HL-60/S4 treated with phorbol 12-myristate 13-acetate at 8.2 ng/mL for 4 days and 3 days (cell line): Measurements from ENCODE around the gene HIC1.

Source experiments
- in situ Hi-C: fragments of 300-500 bp; cut with MboI; formaldehyde crosslinking; loops from 2 replicates; pipeline ENCODE4 v1.15.0; 2022; ENCODE audit warnings: low sequenced_read_pairs

HIC1 gene

GRCh38 chr17:2071455-2072281 is 16.8 kb downstream of the HIC1 start:
- in situ Hi-C loops, result loop anchor here (25.0 kb wide), 1 partner anchor 166 kb away; no protein-coding TSS in a partner anchor

- in situ Hi-C loops, result loop anchor here (25.0 kb wide), 1 partner anchor 162 kb away; no protein-coding TSS in a partner anchor
Observed at GRCh38 chr17:2074919-2075318, 20.0 kb downstream of the HIC1 start.

GRCh38 chr17:2075336-2076086 is 20.6 kb downstream of the HIC1 start:
- in situ Hi-C loops, result no loop called here

- in situ Hi-C loops, result no loop called here
Observed at GRCh38 chr17:2076087-2076984, 21.4 kb downstream of the HIC1 start.

- in situ Hi-C loops, result no loop called here
Observed at GRCh38 chr17:2077040-2077439, 22.1 kb downstream of the HIC1 start.

GRCh38 chr17:2081564-2081963 is 26.7 kb downstream of the HIC1 start:
- in situ Hi-C loops, result no loop called here

- in situ Hi-C loops, result no loop called here
Observed at GRCh38 chr17:2082003-2082781, 27.3 kb downstream of the HIC1 start.

GRCh38 chr17:2083613-2084035 is 28.7 kb downstream of the HIC1 start:
- in situ Hi-C loops, result no loop called here

GRCh38 chr17:2084036-2084765 is 29.3 kb downstream of the HIC1 start:
- in situ Hi-C loops, result no loop called here

GRCh38 chr17:2084766-2085647 is 30.1 kb downstream of the HIC1 start:
- in situ Hi-C loops, result no loop called here

GRCh38 chr17:2085648-2085949 is 30.7 kb downstream of the HIC1 start:
- in situ Hi-C loops, result no loop called here

- in situ Hi-C loops, result no loop called here
Observed at GRCh38 chr17:2086306-2086705, 31.4 kb downstream of the HIC1 start.

GRCh38 chr17:2087597-2088211 is 32.8 kb downstream of the HIC1 start:
- in situ Hi-C loops, result no loop called here

- in situ Hi-C loops, result no loop called here
Observed at GRCh38 chr17:2089021-2089422, 34.1 kb downstream of the HIC1 start.

- in situ Hi-C loops, result no loop called here
Observed at GRCh38 chr17:2090210-2090641, 35.3 kb downstream of the HIC1 start.

GRCh38 chr17:2090804-2091534 is 36.1 kb downstream of the HIC1 start:
- in situ Hi-C loops, result no loop called here

- in situ Hi-C loops, result no loop called here
Observed at GRCh38 chr17:2092253-2092652, 37.4 kb downstream of the HIC1 start.

GRCh38 chr17:2093349-2093748 is 38.4 kb downstream of the HIC1 start:
- in situ Hi-C loops, result no loop called here
